Measurements from ENCODE around the gene AQP12B. TPM values are rescaled to one million over a fixed set of nuclear protein-coding genes. Genes with fewer than 3 reads are reported as not detected.

Gene AQP12B
- polyA plus RNA-seq, 1 of the 3 experiments (the other 2 are of a cell fraction): not detected

DNA sequence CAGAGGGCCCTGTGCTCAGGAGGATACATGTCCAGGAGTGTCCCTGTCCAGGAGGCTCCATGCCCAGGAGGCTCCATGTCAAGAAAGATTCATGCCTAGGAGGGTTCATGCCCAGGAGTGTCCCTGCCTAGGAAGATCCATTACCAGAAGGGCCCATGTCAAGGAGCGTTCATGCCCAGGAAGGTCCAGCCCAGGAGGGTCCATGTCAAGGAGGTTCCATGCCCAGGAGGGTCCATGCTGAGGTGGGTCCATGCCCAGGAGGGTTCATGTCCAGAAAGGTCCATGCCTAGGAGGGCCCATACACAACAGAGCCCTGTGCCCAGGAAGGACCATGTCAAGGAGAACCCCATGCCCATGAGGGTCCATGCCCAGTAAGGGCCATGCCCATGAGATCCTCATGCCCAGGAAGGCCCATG is 50.4 kb downstream of the AQP12B start:
- POLR2A ChIA-PET: no interaction called here

More for the DNA sequence above, 50.4 kb downstream of the AQP12B start:
- H3K4me3 ChIP-seq (ENCODE audit: low read depth in 2 of 2, low read length in 1 of 2): no peak overlapping the region
- H3K9me2 ChIP-seq: no peaks in the 10 kb centered on the region
- DNase-seq: peak; percentile 9
- H4K20me1 ChIP-seq (ENCODE audit: insufficient read depth): no peaks in the 10 kb centered on the region
- H3K4me1 ChIP-seq (ENCODE audit: control insufficient read depth in 1 of 2, insufficient read depth in 2 of 2, low read depth in 1 of 2, low read length in 1 of 2): no peaks in the 10 kb centered on the region
- no peaks in the 10 kb centered on the region for H3F3A ChIP-seq (replicated peaks; ENCODE audit: insufficient read depth)
- WGBS (ENCODE audit: low lambda C conversion rate): no CpG with 5 or more reads among the region's 1 CpG
- CTCF ChIA-PET: no interaction called here
- no peak overlapping the region for H2AFZ ChIP-seq (ENCODE audit: low read depth)
- H3K9ac ChIP-seq: no peak overlapping the region
- no peaks in the 10 kb centered on the region for H3K36me3 ChIP-seq (replicated peaks in 1 of 2; ENCODE audit: control insufficient read depth in 1 of 2, insufficient read depth in 2 of 2, low read length in 1 of 2)
- H3K27ac ChIP-seq (ENCODE audit: low read depth in 2 of 2, low read length in 1 of 2): no peak overlapping the region
- no peaks in the 10 kb centered on the region for H3K27me3 ChIP-seq (ENCODE audit: insufficient read depth)
- H3K79me2 ChIP-seq (ENCODE audit: insufficient read depth): no peaks in the 10 kb centered on the region
- no peaks in the 10 kb centered on the region for H3K9me3 ChIP-seq
- no peak for TF ChIP-seq FOXM1 (IDR thresholded peaks at IDR 0.05; ENCODE audit: low read depth)
- TF ChIP-seq, protein P1, sequence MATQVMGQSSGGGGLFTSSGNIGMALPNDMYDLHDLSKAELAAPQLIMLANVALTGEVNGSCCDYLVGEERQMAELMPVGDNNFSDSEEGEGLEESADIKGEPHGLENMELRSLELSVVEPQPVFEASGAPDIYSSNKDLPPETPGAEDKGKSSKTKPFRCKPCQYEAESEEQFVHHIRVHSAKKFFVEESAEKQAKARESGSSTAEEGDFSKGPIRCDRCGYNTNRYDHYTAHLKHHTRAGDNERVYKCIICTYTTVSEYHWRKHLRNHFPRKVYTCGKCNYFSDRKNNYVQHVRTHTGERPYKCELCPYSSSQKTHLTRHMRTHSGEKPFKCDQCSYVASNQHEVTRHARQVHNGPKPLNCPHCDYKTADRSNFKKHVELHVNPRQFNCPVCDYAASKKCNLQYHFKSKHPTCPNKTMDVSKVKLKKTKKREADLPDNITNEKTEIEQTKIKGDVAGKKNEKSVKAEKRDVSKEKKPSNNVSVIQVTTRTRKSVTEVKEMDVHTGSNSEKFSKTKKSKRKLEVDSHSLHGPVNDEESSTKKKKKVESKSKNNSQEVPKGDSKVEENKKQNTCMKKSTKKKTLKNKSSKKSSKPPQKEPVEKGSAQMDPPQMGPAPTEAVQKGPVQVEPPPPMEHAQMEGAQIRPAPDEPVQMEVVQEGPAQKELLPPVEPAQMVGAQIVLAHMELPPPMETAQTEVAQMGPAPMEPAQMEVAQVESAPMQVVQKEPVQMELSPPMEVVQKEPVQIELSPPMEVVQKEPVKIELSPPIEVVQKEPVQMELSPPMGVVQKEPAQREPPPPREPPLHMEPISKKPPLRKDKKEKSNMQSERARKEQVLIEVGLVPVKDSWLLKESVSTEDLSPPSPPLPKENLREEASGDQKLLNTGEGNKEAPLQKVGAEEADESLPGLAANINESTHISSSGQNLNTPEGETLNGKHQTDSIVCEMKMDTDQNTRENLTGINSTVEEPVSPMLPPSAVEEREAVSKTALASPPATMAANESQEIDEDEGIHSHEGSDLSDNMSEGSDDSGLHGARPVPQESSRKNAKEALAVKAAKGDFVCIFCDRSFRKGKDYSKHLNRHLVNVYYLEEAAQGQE (IDR thresholded peaks at IDR 0.05; ENCODE audit: low read depth, low read length): no peak
- no peak for TF ChIP-seq RFX5 (IDR thresholded peaks at IDR 0.05; ENCODE audit: low read length)
- TF ChIP-seq MEF2A (IDR thresholded peaks at IDR 0.05; ENCODE audit: borderline replicate concordance, low read depth): no peak
- no peak for TF ChIP-seq CHD2 (IDR thresholded peaks at IDR 0.05; ENCODE audit: low read length, partially characterized antibody)
- no peak for TF ChIP-seq NRF1 (IDR thresholded peaks at IDR 0.05; ENCODE audit: low read depth, low read length)
- TF ChIP-seq, protein P2, sequence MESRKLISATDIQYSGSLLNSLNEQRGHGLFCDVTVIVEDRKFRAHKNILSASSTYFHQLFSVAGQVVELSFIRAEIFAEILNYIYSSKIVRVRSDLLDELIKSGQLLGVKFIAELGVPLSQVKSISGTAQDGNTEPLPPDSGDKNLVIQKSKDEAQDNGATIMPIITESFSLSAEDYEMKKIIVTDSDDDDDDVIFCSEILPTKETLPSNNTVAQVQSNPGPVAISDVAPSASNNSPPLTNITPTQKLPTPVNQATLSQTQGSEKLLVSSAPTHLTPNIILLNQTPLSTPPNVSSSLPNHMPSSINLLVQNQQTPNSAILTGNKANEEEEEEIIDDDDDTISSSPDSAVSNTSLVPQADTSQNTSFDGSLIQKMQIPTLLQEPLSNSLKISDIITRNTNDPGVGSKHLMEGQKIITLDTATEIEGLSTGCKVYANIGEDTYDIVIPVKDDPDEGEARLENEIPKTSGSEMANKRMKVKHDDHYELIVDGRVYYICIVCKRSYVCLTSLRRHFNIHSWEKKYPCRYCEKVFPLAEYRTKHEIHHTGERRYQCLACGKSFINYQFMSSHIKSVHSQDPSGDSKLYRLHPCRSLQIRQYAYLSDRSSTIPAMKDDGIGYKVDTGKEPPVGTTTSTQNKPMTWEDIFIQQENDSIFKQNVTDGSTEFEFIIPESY (IDR thresholded peaks at IDR 0.05; ENCODE audit: borderline replicate concordance, low read depth): no peak
- no peak for TF ChIP-seq SIN3A (IDR thresholded peaks at IDR 0.05; ENCODE audit: borderline replicate concordance, low read depth, low read length)
- no peak for TF ChIP-seq RXRA (IDR thresholded peaks at IDR 0.05; ENCODE audit: borderline replicate concordance, low read depth)
- no peak for TF ChIP-seq TEAD4 (IDR thresholded peaks at IDR 0.05; ENCODE audit: borderline replicate concordance, insufficient read depth)
- TF ChIP-seq RAD21 (IDR thresholded peaks at IDR 0.05; ENCODE audit: low read length): no peak
- no peak for TF ChIP-seq EZH2phosphoT487 (IDR thresholded peaks at IDR 0.05; ENCODE audit: borderline replicate concordance, low read depth)
- no peak for TF ChIP-seq NFIC (IDR thresholded peaks at IDR 0.05; ENCODE audit: borderline replicate concordance)
- TF ChIP-seq ELF1 (IDR thresholded peaks at IDR 0.05): no peak
- no peak for TF ChIP-seq POLR2AphosphoS5 (IDR thresholded peaks at IDR 0.05; ENCODE audit: low read depth, low read length)
- no peak for TF ChIP-seq JUND (IDR thresholded peaks at IDR 0.05)
- TF ChIP-seq, protein P3, sequence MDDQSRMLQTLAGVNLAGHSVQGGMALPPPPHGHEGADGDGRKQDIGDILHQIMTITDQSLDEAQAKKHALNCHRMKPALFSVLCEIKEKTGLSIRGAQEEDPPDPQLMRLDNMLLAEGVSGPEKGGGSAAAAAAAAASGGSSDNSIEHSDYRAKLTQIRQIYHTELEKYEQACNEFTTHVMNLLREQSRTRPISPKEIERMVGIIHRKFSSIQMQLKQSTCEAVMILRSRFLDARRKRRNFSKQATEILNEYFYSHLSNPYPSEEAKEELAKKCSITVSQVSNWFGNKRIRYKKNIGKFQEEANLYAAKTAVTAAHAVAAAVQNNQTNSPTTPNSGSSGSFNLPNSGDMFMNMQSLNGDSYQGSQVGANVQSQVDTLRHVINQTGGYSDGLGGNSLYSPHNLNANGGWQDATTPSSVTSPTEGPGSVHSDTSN (IDR thresholded peaks at IDR 0.05): no peak
- TF ChIP-seq TCF12 (IDR thresholded peaks at IDR 0.05): no peak
- no peak for TF ChIP-seq GABPA (IDR thresholded peaks at IDR 0.05; ENCODE audit: low read depth)
- H3K4me2 ChIP-seq: no peak overlapping the region

All from SK-N-SH (cell line).